Panc1 (cell line): ENCODE results near the gene AATF. TPM values are rescaled to one million over a fixed set of nuclear protein-coding genes. Genes with fewer than 3 reads are reported as not detected.

Source experiments
- ATAC-seq: fragments of 200-7000 bp; cut with Tn5 transposase; 2 replicates; pipeline ENCODE4 v1.9.1; 2020; ENCODE audit warnings: mild to moderate bottlenecking, moderate library complexity
- BruUV-seq: library from RNA; stranded (reverse); fragments of 400-500 nt; replicated peaks from 2 replicates; lab custom pipeline; 2021; lab: Mats Ljungman, UMichigan
- CTCF ChIA-PET: fragments of 300-600 bp; sonication (Branson Sonifier 250); formaldehyde crosslinking; loops from one replicate; lab custom pipeline; 2022; ENCODE audit warnings: antibody characterized with exemption; lab: Charles Lee
- POLR2A ChIA-PET: fragments of 300-600 bp; sonication (Branson Sonifier 250); formaldehyde crosslinking; loops from one replicate; lab custom pipeline; 2022; ENCODE audit warnings: antibody characterized with exemption; lab: Charles Lee
- DNase-seq: peaks from one replicate; pipeline ENCODE4 v3.0.0-alpha.2; 2010; ENCODE audit warnings: low read depth, low spot score
- H3K27ac ChIP-seq: 2 replicates; pipeline ENCODE4 v1.5.1; 2011; ENCODE audit warnings: mild to moderate bottlenecking, low read length, inconsistent platforms
- H3K27me3 ChIP-seq: fragments of 200-500 bp; sonication (Bioruptor generic); 2 replicates; pipeline ENCODE4 v1.6.0; 2014; ENCODE audit warnings: low read length, inconsistent platforms; ENCODE audit not compliant: control insufficient read depth, insufficient read depth
- H3K36me3 ChIP-seq: fragments of 200-500 bp; sonication (Bioruptor generic); 2 replicates; pipeline ENCODE4 v1.5.1; 2014; ENCODE audit warnings: inconsistent platforms, mild to moderate bottlenecking, low read length, moderate library complexity; ENCODE audit not compliant: control insufficient read depth, insufficient read depth
- H3K4me1 ChIP-seq: 2 replicates; pipeline ENCODE4 v1.5.1; 2011; ENCODE audit warnings: inconsistent platforms, mild to moderate bottlenecking, low read length, moderate library complexity; ENCODE audit not compliant: control insufficient read depth, insufficient read depth
- H3K4me3 ChIP-seq, 2 experiments: 2 replicates each; pipeline ENCODE4 v1.5.1; 2011 to 2012; ENCODE audit warnings: low read depth in 2 of 2, low read length in 2 of 2, mild to moderate bottlenecking in 2 of 2, inconsistent platforms in 1 of 2, moderate library complexity in 1 of 2
- H3K9me3 ChIP-seq: fragments of 200-500 bp; sonication (Bioruptor generic); 2 replicates; pipeline ENCODE4 v1.5.1; 2014; ENCODE audit warnings: low read depth, mild to moderate bottlenecking, inconsistent platforms, low read length, moderate library complexity; ENCODE audit not compliant: control insufficient read depth, insufficient read depth
- POLR2AphosphoS5 ChIP-seq: IDR thresholded peaks from 2 replicates; pipeline ENCODE4 v1.6.1; 2012; ENCODE audit warnings: mild to moderate bottlenecking, low read depth, low read length, moderate library complexity
- SIN3A ChIP-seq: IDR thresholded peaks from 2 replicates; pipeline ENCODE4 v1.6.1; 2012; ENCODE audit warnings: low read depth, mild to moderate bottlenecking, low read length, moderate library complexity, borderline replicate concordance; ENCODE audit not compliant: insufficient read depth
- TCF7L2 ChIP-seq: IDR thresholded peaks from 2 replicates; pipeline ENCODE4 v1.6.1; 2011; ENCODE audit warnings: mild to moderate bottlenecking, low read depth, low read length, inconsistent platforms
- in situ Hi-C: cut with HindIII; loops from 2 replicates; pipeline ENCODE4 v1.10.0; 2016; ENCODE audit warnings: low sequenced_read_pairs, low pct_unique_long_range_greater_than_20kb
- intact Hi-C: fragments of 100-400 bp; cut with micrococcal nuclease; formaldehyde crosslinking; loops from one replicate; pipeline ENCODE4 v1.10.0; 2022; ENCODE audit not compliant: unreplicated experiment
- total RNA-seq: library from RNA; stranded (reverse); gene quantifications from one replicate; pipeline ENCODE4 v1.2.1, GENCODE V29; 2021; ENCODE audit not compliant: unreplicated experiment
- TF ChIP-seq, protein P1 (sequence below): fragments of 450-650 bp; IDR thresholded peaks from 2 replicates; pipeline ENCODE4 v1.5.1; 2017; ENCODE audit warnings: mild to moderate bottlenecking
- TF ChIP-seq, protein P2 (sequence below), 2 experiments: IDR thresholded peaks; 2 replicates each; pipeline ENCODE4 v1.6.1; 2011 to 2012; ENCODE audit warnings: low read depth in 2 of 2, control low read depth in 1 of 2, low read length in 1 of 2, mild to moderate bottlenecking in 1 of 2, moderate library complexity in 1 of 2; ENCODE audit not compliant: insufficient read depth in 1 of 2

Gene AATF
- total RNA-seq, 1 experiment from 2014 or later, result 58.1 TPM

GRCh38 chr17:36926701-36927100 is 22.1 kb upstream of the AATF start:
- no peak overlapping the region for H3K4me3 ChIP-seq
- no peak for TF ChIP-seq SIN3A
- TF ChIP-seq, protein P1, sequence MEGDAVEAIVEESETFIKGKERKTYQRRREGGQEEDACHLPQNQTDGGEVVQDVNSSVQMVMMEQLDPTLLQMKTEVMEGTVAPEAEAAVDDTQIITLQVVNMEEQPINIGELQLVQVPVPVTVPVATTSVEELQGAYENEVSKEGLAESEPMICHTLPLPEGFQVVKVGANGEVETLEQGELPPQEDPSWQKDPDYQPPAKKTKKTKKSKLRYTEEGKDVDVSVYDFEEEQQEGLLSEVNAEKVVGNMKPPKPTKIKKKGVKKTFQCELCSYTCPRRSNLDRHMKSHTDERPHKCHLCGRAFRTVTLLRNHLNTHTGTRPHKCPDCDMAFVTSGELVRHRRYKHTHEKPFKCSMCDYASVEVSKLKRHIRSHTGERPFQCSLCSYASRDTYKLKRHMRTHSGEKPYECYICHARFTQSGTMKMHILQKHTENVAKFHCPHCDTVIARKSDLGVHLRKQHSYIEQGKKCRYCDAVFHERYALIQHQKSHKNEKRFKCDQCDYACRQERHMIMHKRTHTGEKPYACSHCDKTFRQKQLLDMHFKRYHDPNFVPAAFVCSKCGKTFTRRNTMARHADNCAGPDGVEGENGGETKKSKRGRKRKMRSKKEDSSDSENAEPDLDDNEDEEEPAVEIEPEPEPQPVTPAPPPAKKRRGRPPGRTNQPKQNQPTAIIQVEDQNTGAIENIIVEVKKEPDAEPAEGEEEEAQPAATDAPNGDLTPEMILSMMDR, result no peak
- TF ChIP-seq, protein P2, sequence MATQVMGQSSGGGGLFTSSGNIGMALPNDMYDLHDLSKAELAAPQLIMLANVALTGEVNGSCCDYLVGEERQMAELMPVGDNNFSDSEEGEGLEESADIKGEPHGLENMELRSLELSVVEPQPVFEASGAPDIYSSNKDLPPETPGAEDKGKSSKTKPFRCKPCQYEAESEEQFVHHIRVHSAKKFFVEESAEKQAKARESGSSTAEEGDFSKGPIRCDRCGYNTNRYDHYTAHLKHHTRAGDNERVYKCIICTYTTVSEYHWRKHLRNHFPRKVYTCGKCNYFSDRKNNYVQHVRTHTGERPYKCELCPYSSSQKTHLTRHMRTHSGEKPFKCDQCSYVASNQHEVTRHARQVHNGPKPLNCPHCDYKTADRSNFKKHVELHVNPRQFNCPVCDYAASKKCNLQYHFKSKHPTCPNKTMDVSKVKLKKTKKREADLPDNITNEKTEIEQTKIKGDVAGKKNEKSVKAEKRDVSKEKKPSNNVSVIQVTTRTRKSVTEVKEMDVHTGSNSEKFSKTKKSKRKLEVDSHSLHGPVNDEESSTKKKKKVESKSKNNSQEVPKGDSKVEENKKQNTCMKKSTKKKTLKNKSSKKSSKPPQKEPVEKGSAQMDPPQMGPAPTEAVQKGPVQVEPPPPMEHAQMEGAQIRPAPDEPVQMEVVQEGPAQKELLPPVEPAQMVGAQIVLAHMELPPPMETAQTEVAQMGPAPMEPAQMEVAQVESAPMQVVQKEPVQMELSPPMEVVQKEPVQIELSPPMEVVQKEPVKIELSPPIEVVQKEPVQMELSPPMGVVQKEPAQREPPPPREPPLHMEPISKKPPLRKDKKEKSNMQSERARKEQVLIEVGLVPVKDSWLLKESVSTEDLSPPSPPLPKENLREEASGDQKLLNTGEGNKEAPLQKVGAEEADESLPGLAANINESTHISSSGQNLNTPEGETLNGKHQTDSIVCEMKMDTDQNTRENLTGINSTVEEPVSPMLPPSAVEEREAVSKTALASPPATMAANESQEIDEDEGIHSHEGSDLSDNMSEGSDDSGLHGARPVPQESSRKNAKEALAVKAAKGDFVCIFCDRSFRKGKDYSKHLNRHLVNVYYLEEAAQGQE (IDR thresholded peaks at IDR 0.05; ENCODE audit: insufficient read depth in 1 of 2, low read depth in 2 of 2, low read length in 1 of 2), result no peak
- no peak for TF ChIP-seq POLR2AphosphoS5
- TF ChIP-seq TCF7L2, result no peak
- ChIA-PET POLR2A (no interaction called here), CTCF (interaction anchor here (0.7 kb wide), 1 partner anchor 61 kb away, joined by 5 read pairs; no protein-coding TSS in a partner anchor)
- intact Hi-C loops (no loop called here), in situ Hi-C loops (no loop called here)
- H3K4me1 ChIP-seq, result peaks cover 32% of the 10 kb centered on the region
- no peaks in the 10 kb centered on the region for H3K9me3 ChIP-seq
- H3K27ac ChIP-seq, result no peak overlapping the region
- BruUV-seq, result no TSS peak
- no peak for ATAC-seq
- no peak for DNase-seq
- H3K36me3 ChIP-seq, result no peaks in the 10 kb centered on the region
- no peaks in the 10 kb centered on the region for H3K27me3 ChIP-seq

- intact Hi-C loops, result no loop called here
- peaks cover 15% of the 10 kb centered on the region for H3K4me1 ChIP-seq
- CTCF ChIA-PET, result no interaction called here
Observed at GRCh38 chr17:36928471-36929345, 20.0 kb upstream of the AATF start.

More at GRCh38 chr17:36928471-36929345, 20.0 kb upstream of the AATF start:
- ATAC-seq (no peak), DNase-seq (no peak)
- no peak for TF ChIP-seq SIN3A
- TF ChIP-seq, protein P2 (IDR thresholded peaks at IDR 0.05; ENCODE audit: insufficient read depth in 1 of 2, low read depth in 2 of 2, low read length in 1 of 2), result no peak
- TF ChIP-seq, protein P1, result no peak
- TF ChIP-seq TCF7L2, result no peak
- no peak for TF ChIP-seq POLR2AphosphoS5
- Histone ChIP-seq H3K4me3 (no peak overlapping the region), H3K9me3 (no peaks in the 10 kb centered on the region), H3K27ac (no peak overlapping the region), H3K27me3 (no peaks in the 10 kb centered on the region), H3K36me3 (no peaks in the 10 kb centered on the region)
- BruUV-seq, result no TSS peak
- POLR2A ChIA-PET, result no interaction called here
- in situ Hi-C loops, result no loop called here
